Brain microvascular endothelial cell (primary cell): ENCODE measurements around the gene NR2E3.

Experiments used
- DNase-seq: peaks from one replicate; pipeline ENCODE4 v3.0.0-alpha.2; 2020
- H3K27ac ChIP-seq: fragments of 250-450 bp; sonication (Bioruptor Pico); 2 replicates; pipeline ENCODE4 v1.5.1; 2020; ENCODE audit warnings: mild to moderate bottlenecking, moderate library complexity
- H3K27me3 ChIP-seq: fragments of 250-450 bp; sonication (Bioruptor Pico); replicated peaks from 2 replicates; pipeline ENCODE4 v1.5.1; 2020; ENCODE audit warnings: mild to moderate bottlenecking
- H3K36me3 ChIP-seq: fragments of 250-450 bp; sonication (Bioruptor Pico); replicated peaks from 2 replicates; pipeline ENCODE4 v1.5.1; 2020; ENCODE audit warnings: mild to moderate bottlenecking
- H3K4me3 ChIP-seq: 2 replicates; pipeline ENCODE4 v1.5.1; 2011; ENCODE audit warnings: low read depth, mild to moderate bottlenecking, control low read depth, low read length, moderate library complexity
- CTCF ChIP-seq: IDR thresholded peaks from 2 replicates; pipeline ENCODE4 v1.5.1; 2011; ENCODE audit warnings: low read depth, mild to moderate bottlenecking, moderate library complexity, low read length, control low read depth, inconsistent platforms; ENCODE audit errors: missing control alignments
- in situ Hi-C: cut with HindIII; loops from 2 replicates; pipeline ENCODE4 v1.10.0; 2017; ENCODE audit warnings: low sequenced_read_pairs, low pct_ligation_motif_present

The NR2E3 gene

GRCh38 chr15:71802770-71803169, 7.6 kb upstream of the NR2E3 start:
- Histone ChIP-seq H3K27ac (no peak overlapping the region), H3K27me3 (no peaks in the 10 kb centered on the region), H3K4me3 (no peak overlapping the region), H3K36me3 (no peaks in the 10 kb centered on the region)
- no peak for DNase-seq
- peak; percentile 61 for TF ChIP-seq CTCF
- in situ Hi-C loops, result no loop called here

- Histone ChIP-seq H3K27ac (no peak overlapping the region), H3K4me3 (no peak overlapping the region), H3K27me3 (no peaks in the 10 kb centered on the region), H3K36me3 (no peaks in the 10 kb centered on the region)
- no peak for TF ChIP-seq CTCF
- in situ Hi-C loops, result no loop called here
- DNase-seq, result no peak
Observed at GRCh38 chr15:71804226-71804625, 6.1 kb upstream of the NR2E3 start.

- in situ Hi-C loops, result no loop called here
- no peak overlapping the region for H3K4me3 ChIP-seq
- no peak for TF ChIP-seq CTCF
Observed at GRCh38 chr15:71804695-71805470, 5.5 kb upstream of the NR2E3 start.

GRCh38 chr15:71806452-71806931, 3.9 kb upstream of the NR2E3 start:
- H3K4me3 ChIP-seq, result no peak overlapping the region
- no peak for TF ChIP-seq CTCF

More at GRCh38 chr15:71804695-71805470, 5.5 kb upstream of the NR2E3 start:
- Histone ChIP-seq H3K36me3 (no peaks in the 10 kb centered on the region), H3K27ac (no peak overlapping the region), H3K27me3 (no peaks in the 10 kb centered on the region)
- DNase-seq, result no peak

GRCh38 chr15:71807125-71807629, 3.2 kb upstream of the NR2E3 start:
- in situ Hi-C loops, result no loop called here
- H3K4me3 ChIP-seq, result no peak overlapping the region
- TF ChIP-seq CTCF, result no peak
- no peak for DNase-seq
- H3K27ac ChIP-seq, result no peak overlapping the region
- no peaks in the 10 kb centered on the region for H3K36me3 ChIP-seq
- no peaks in the 10 kb centered on the region for H3K27me3 ChIP-seq

More at GRCh38 chr15:71806452-71806931, 3.9 kb upstream of the NR2E3 start:
- Histone ChIP-seq H3K27me3 (no peaks in the 10 kb centered on the region), H3K36me3 (no peaks in the 10 kb centered on the region), H3K27ac (no peak overlapping the region)
- in situ Hi-C loops, result no loop called here
- peak; percentile 69 for DNase-seq
